ENCODE measurements around the gene RAP2A.

The RAP2A gene

GRCh38 chr13:97408938-97409337 lies 25.0 kb upstream of the RAP2A start:
- no peak overlapping the region for H3K4me3 ChIP-seq (ENCODE audit: low read depth, low read length)
- no peak for DNase-seq
- TF ChIP-seq CTCF (IDR thresholded peaks at IDR 0.05; ENCODE audit: low read depth, low read length, missing control alignments) = no peak
- H3K27me3 ChIP-seq (replicated peaks) = no peaks in the 10 kb centered on the region
- in situ Hi-C loops (cut with HindIII; ENCODE audit: low pct_ligation_motif_present, low sequenced_read_pairs) = no loop called here
- H3K36me3 ChIP-seq (replicated peaks) = no peaks in the 10 kb centered on the region
- H3K27ac ChIP-seq = no peak overlapping the region

- Histone ChIP-seq H3K27me3 (replicated peaks) (no peaks in the 10 kb centered on the region), H3K4me3 (ENCODE audit: low read depth, low read length) (no peak overlapping the region), H3K36me3 (replicated peaks) (no peaks in the 10 kb centered on the region), H3K27ac (no peak overlapping the region)
- in situ Hi-C loops (cut with HindIII; ENCODE audit: low pct_ligation_motif_present, low sequenced_read_pairs) = no loop called here
- TF ChIP-seq CTCF (IDR thresholded peaks at IDR 0.05; ENCODE audit: low read depth, low read length, missing control alignments) = no peak
- DNase-seq = no peak
Observed at GRCh38 chr13:97411984-97412383, 22.0 kb upstream of the RAP2A start.

- H3K27ac ChIP-seq = no peak overlapping the region
- no peaks in the 10 kb centered on the region for H3K27me3 ChIP-seq (replicated peaks)
- no peak overlapping the region for H3K4me3 ChIP-seq (ENCODE audit: low read depth, low read length)
- no peak for TF ChIP-seq CTCF (IDR thresholded peaks at IDR 0.05; ENCODE audit: low read depth, low read length, missing control alignments)
- DNase-seq = no peak
- H3K36me3 ChIP-seq (replicated peaks) = no peaks in the 10 kb centered on the region
- in situ Hi-C loops (cut with HindIII; ENCODE audit: low pct_ligation_motif_present, low sequenced_read_pairs) = no loop called here
Observed at GRCh38 chr13:97413694-97414093, 20.3 kb upstream of the RAP2A start.

GRCh38 chr13:97414392-97414791 lies 19.6 kb upstream of the RAP2A start:
- DNase-seq = no peak
- Histone ChIP-seq H3K36me3 (replicated peaks) (no peaks in the 10 kb centered on the region), H3K27me3 (replicated peaks) (no peaks in the 10 kb centered on the region), H3K27ac (no peak overlapping the region), H3K4me3 (ENCODE audit: low read depth, low read length) (no peak overlapping the region)
- no peak for TF ChIP-seq CTCF (IDR thresholded peaks at IDR 0.05; ENCODE audit: low read depth, low read length, missing control alignments)
- in situ Hi-C loops (cut with HindIII; ENCODE audit: low pct_ligation_motif_present, low sequenced_read_pairs) = no loop called here

- TF ChIP-seq CTCF (IDR thresholded peaks at IDR 0.05; ENCODE audit: low read depth, low read length, missing control alignments) = no peak
- in situ Hi-C loops (cut with HindIII; ENCODE audit: low pct_ligation_motif_present, low sequenced_read_pairs) = no loop called here
- no peak for DNase-seq
Observed at GRCh38 chr13:97417698-97418097, 16.3 kb upstream of the RAP2A start.

More at GRCh38 chr13:97417698-97418097, 16.3 kb upstream of the RAP2A start:
- no peaks in the 10 kb centered on the region for H3K36me3 ChIP-seq (replicated peaks)
- no peak overlapping the region for H3K27ac ChIP-seq
- H3K27me3 ChIP-seq (replicated peaks) = no peaks in the 10 kb centered on the region
- no peak overlapping the region for H3K4me3 ChIP-seq (ENCODE audit: low read depth, low read length)

All from brain microvascular endothelial cell (primary cell).